GM19372 (cell line): Measurements from ENCODE around the gene SEC63.
A peak's percentile ranks its signal among the peaks of the same experiment; 100 is the strongest.
"Not testable (repeated sequence)": the region's sequence is repeated elsewhere in the genome, so short reads cannot be mapped to it uniquely, and the experiment has no call there.

Source experiments
- ATAC-seq: cut with Tn5 transposase; IDR thresholded peaks from one replicate; pipeline ENCODE4 v1.9.1; 2021; ENCODE audit warnings: mild to moderate bottlenecking, low read depth, moderate library complexity; ENCODE audit not compliant: unreplicated experiment

The SEC63 gene

GRCh38 chr6:107864226-107865127 lies 93.5 kb downstream of the SEC63 start:
- no peak for ATAC-seq

GRCh38 chr6:107862383-107862782 lies 95.6 kb downstream of the SEC63 start:
- ATAC-seq: no peak

GRCh38 chr6:107860963-107861362 lies 97.0 kb downstream of the SEC63 start:
- not testable (repeated sequence) for ATAC-seq

- ATAC-seq: not testable (repeated sequence)
Measured at GRCh38 chr6:107860144-107860543, 97.9 kb downstream of the SEC63 start.

GRCh38 chr6:107853230-107853629 lies 104.8 kb downstream of the SEC63 start:
- no peak for ATAC-seq

- ATAC-seq: no peak
Measured at GRCh38 chr6:107849325-107849724, 108.7 kb downstream of the SEC63 start.

- ATAC-seq: peak; percentile 76
Measured at GRCh38 chr6:107847844-107848802, 109.9 kb downstream of the SEC63 start.

GRCh38 chr6:107846262-107846795 lies 111.7 kb downstream of the SEC63 start:
- no peak for ATAC-seq

- no peak for ATAC-seq
Measured at GRCh38 chr6:107845777-107846176, 112.2 kb downstream of the SEC63 start.

- no peak for ATAC-seq
Measured at GRCh38 chr6:107843400-107843799, 114.6 kb downstream of the SEC63 start.

GRCh38 chr6:107841275-107841670 lies 116.7 kb downstream of the SEC63 start:
- no peak for ATAC-seq

GRCh38 chr6:107840636-107841274 lies 117.3 kb downstream of the SEC63 start:
- no peak for ATAC-seq

GRCh38 chr6:107833136-107833535 lies 124.9 kb downstream of the SEC63 start:
- ATAC-seq: no peak

- ATAC-seq: no peak
Measured at GRCh38 chr6:107832151-107833056, 125.6 kb downstream of the SEC63 start.

- no peak for ATAC-seq
Measured at GRCh38 chr6:107830060-107830459, 127.9 kb downstream of the SEC63 start.

GRCh38 chr6:107827541-107827940 lies 130.5 kb downstream of the SEC63 start:
- ATAC-seq: no peak

- ATAC-seq: no peak
Measured at GRCh38 chr6:107823047-107823557, 134.9 kb downstream of the SEC63 start.

- no peak for ATAC-seq
Measured at GRCh38 chr6:107822176-107823046, 135.6 kb downstream of the SEC63 start.
